ENCODE measurements around the gene OPN1MW.
"Not testable (repeated sequence)": the region's sequence is repeated elsewhere in the genome, so short reads cannot be mapped to it uniquely, and the experiment has no call there.

Gene OPN1MW

GRCh38 chrX:154182296-154182695 lies at the start of gene OPN1MW:
Gene OPN1MW, plus strand, starts transcription at chrX:154182596. Its CDS starts 82 bp downstream, at chrX:154182678.
- not testable (repeated sequence) for DNase-seq

- DNase-seq: no peak
These were observed 46.8 kb upstream of the OPN1MW start for GRCh38 chrX:154135458-154136229.

- DNase-seq: peak; percentile 91
These were observed 45.7 kb upstream of the OPN1MW start for GRCh38 chrX:154136627-154137161.

- no peak for DNase-seq
These were observed 43.5 kb upstream of the OPN1MW start for GRCh38 chrX:154138857-154139256.

GRCh38 chrX:154140206-154140605 lies 42.2 kb upstream of the OPN1MW start:
- DNase-seq: no peak

GRCh38 chrX:154140742-154141141 lies 41.7 kb upstream of the OPN1MW start:
- no peak for DNase-seq

GRCh38 chrX:154142386-154142785 lies 40.0 kb upstream of the OPN1MW start:
- DNase-seq: no peak

GRCh38 chrX:154142950-154143745 lies 39.2 kb upstream of the OPN1MW start:
- no peak for DNase-seq

GRCh38 chrX:154144010-154144409 lies 38.4 kb upstream of the OPN1MW start, which contains the start of gene OPN1LW:
Gene OPN1LW, plus strand, starts transcription at chrX:154144243. Its CDS starts 41 bp downstream, at chrX:154144284.
- DNase-seq: not testable (repeated sequence)

GRCh38 chrX:154151030-154151429 lies 31.4 kb upstream of the OPN1MW start:
- not testable (repeated sequence) for DNase-seq

GRCh38 chrX:154156221-154156620 lies 26.2 kb upstream of the OPN1MW start:
- not testable (repeated sequence) for DNase-seq

- not testable (repeated sequence) for DNase-seq
These were observed 25.2 kb upstream of the OPN1MW start for GRCh38 chrX:154157207-154157606.

- DNase-seq: not testable (repeated sequence)
These were observed 23.1 kb upstream of the OPN1MW start for GRCh38 chrX:154159345-154159744.

- DNase-seq: not testable (repeated sequence)
These were observed 17.5 kb upstream of the OPN1MW start for GRCh38 chrX:154164902-154165301.

GRCh38 chrX:154168384-154168783 lies 14.0 kb upstream of the OPN1MW start:
- not testable (repeated sequence) for DNase-seq

- DNase-seq: not testable (repeated sequence)
These were observed 9.9 kb upstream of the OPN1MW start for GRCh38 chrX:154172535-154172943.

GRCh38 chrX:154174356-154174755 lies 8.0 kb upstream of the OPN1MW start:
- not testable (repeated sequence) for DNase-seq

- not testable (repeated sequence) for DNase-seq
These were observed 1.4 kb downstream of the OPN1MW start for GRCh38 chrX:154183794-154184193.

GRCh38 chrX:154192846-154193245 lies 10.4 kb downstream of the OPN1MW start:
- not testable (repeated sequence) for DNase-seq

GRCh38 chrX:154194316-154194715 lies 11.9 kb downstream of the OPN1MW start:
- not testable (repeated sequence) for DNase-seq

- DNase-seq: not testable (repeated sequence)
These were observed 14.1 kb downstream of the OPN1MW start for GRCh38 chrX:154196466-154196865.

GRCh38 chrX:154209670-154210418 lies 27.4 kb downstream of the OPN1MW start:
- DNase-seq: not testable (repeated sequence)

GRCh38 chrX:154211057-154211456 lies 28.7 kb downstream of the OPN1MW start:
- not testable (repeated sequence) for DNase-seq
